Esophagus muscularis mucosa (tissue), 4 donors: ENCODE results near the gene CASKIN2. TPM values are rescaled to one million over a fixed set of nuclear protein-coding genes. Genes with fewer than 3 reads are reported as not detected.
"Not testable (repeated sequence)": the region's sequence is repeated elsewhere in the genome, so short reads cannot be mapped to it uniquely, and the experiment has no call there.

ENCODE experiments used
- DNase-seq: peaks from one replicate; pipeline ENCODE4 v3.0.0-alpha.2; 2017; ENCODE audit errors: extremely low spot score
- H3K27ac ChIP-seq, 4 donors: fragments of 200-600 bp; sonication (generic); replicated peaks in 1 of 4; 1 replicate in 3 of 4; 2 replicates in 1 of 4; pipeline ENCODE4 v1.5.1; 2016 to 2019; ENCODE audit warnings: mild to moderate bottlenecking in 1 of 4
- H3K27me3 ChIP-seq, 4 donors: fragments of 200-600 bp; sonication (generic); one replicate each; pipeline versions ENCODE4 v1.5.1 to v1.6.0; 2016 to 2019
- H3K36me3 ChIP-seq, 4 donors: fragments of 200-600 bp; sonication (generic); one replicate each; pipeline ENCODE4 v1.5.1; 2016 to 2019
- H3K4me1 ChIP-seq, 4 donors: fragments of 200-600 bp; sonication (generic); one replicate each; pipeline ENCODE4 v1.5.1; 2016 to 2019
- H3K4me3 ChIP-seq, 4 donors: fragments of 200-600 bp; sonication (generic); 1 replicate in 2 of 4; 2 replicates in 2 of 4; pipeline ENCODE4 v1.5.1; 2016 to 2019; ENCODE audit warnings: mild to moderate bottlenecking in 4 of 4, moderate library complexity in 1 of 4
- H3K9me3 ChIP-seq, 4 donors: fragments of 200-600 bp; sonication (generic); 1 replicate in 3 of 4; 2 replicates in 1 of 4; pipeline ENCODE4 v1.5.1; 2016 to 2019
- EP300 ChIP-seq: sonication (generic); formaldehyde crosslinking; IDR thresholded peaks from one replicate; pipeline ENCODE4 v1.6.1; 2017; ENCODE audit warnings: antibody characterized with exemption
- POLR2A ChIP-seq: fragments of 450-650 bp; IDR thresholded peaks from one replicate; pipeline ENCODE4 v1.6.1; 2017; ENCODE audit warnings: antibody characterized with exemption, moderate library complexity, mild to moderate bottlenecking, low read depth
- POLR2AphosphoS5 ChIP-seq, 2 donors: sonication (generic); formaldehyde crosslinking; IDR thresholded peaks; one replicate each; pipeline ENCODE4 v1.6.1; 2017; ENCODE audit warnings: antibody characterized with exemption in 2 of 2
- WGBS: methylation state at CpG from one replicate; pipeline ENCODE4 v1.1.5; 2018; 5-methylcytosine and 5-hydroxymethylcytosine counted together
- intact Hi-C: fragments of 100-400 bp; cut with DNase I; formaldehyde crosslinking; loops from one replicate; pipeline ENCODE4 v1.15.1; 2023
- total RNA-seq, 4 donors: library from RNA; depleted of rRNA; stranded (reverse); fragments of >200 nt; gene quantifications; one replicate each; pipeline versions ENCODE4 v1.1.0 to v1.2.1, GENCODE V29; 2016
- TF ChIP-seq, protein P1 (sequence below), 3 experiments: fragments of 200-600 bp in 2 of 3; fragments of 450-650 bp in 1 of 3; sonication (generic) in 2 of 3; IDR thresholded peaks; one replicate each; pipeline ENCODE4 v1.5.1; 2017 to 2019; ENCODE audit warnings: antibody characterized with exemption in 3 of 3, mild to moderate bottlenecking in 2 of 3, moderate library complexity in 1 of 3

The CASKIN2 gene
- total RNA-seq, 4 donors from 2014 or later = 16.2 to 43.5 (median 35.5) TPM

GRCh38 chr17:75521290-75521689 is 6.0 kb upstream of the CASKIN2 start:
- 88% methylated on average over 7 of the region's 8 CpGs for WGBS
- DNase-seq = no peak

GRCh38 chr17:75520413-75520812 is 5.1 kb upstream of the CASKIN2 start:
- DNase-seq, intact Hi-C loops, H3K27ac ChIP-seq, H3K27me3 ChIP-seq, H3K4me3 ChIP-seq, H3K9me3 ChIP-seq: not testable (repeated sequence)
- H3K36me3 ChIP-seq = peaks cover 0 to 45% (median 26%) of the 10 kb centered on the region in 4 donors
- WGBS = 95% methylated on average over 8 of the region's 8 CpGs
- H3K4me1 ChIP-seq = peaks cover 17 to 38% (median 29%) of the 10 kb centered on the region in 4 donors

More at GRCh38 chr17:75521290-75521689, 6.0 kb upstream of the CASKIN2 start:
- intact Hi-C loops = no loop called here
- Histone ChIP-seq H3K4me1 (peaks cover 24 to 39% (median 35%) of the 10 kb centered on the region in 4 donors), H3K4me3 (no peak overlapping the region), H3K36me3 (peaks cover 0 to 45% (median 26%) of the 10 kb centered on the region in 4 donors), H3K27ac (no peak overlapping the region), H3K9me3 (no peaks in the 10 kb centered on the region), H3K27me3 (no peaks in the 10 kb centered on the region)
- TF ChIP-seq EP300 (no peak), POLR2A (no peak), POLR2AphosphoS5 (IDR thresholded peaks at IDR 0.05) (no peak)
- TF ChIP-seq, protein P1, sequence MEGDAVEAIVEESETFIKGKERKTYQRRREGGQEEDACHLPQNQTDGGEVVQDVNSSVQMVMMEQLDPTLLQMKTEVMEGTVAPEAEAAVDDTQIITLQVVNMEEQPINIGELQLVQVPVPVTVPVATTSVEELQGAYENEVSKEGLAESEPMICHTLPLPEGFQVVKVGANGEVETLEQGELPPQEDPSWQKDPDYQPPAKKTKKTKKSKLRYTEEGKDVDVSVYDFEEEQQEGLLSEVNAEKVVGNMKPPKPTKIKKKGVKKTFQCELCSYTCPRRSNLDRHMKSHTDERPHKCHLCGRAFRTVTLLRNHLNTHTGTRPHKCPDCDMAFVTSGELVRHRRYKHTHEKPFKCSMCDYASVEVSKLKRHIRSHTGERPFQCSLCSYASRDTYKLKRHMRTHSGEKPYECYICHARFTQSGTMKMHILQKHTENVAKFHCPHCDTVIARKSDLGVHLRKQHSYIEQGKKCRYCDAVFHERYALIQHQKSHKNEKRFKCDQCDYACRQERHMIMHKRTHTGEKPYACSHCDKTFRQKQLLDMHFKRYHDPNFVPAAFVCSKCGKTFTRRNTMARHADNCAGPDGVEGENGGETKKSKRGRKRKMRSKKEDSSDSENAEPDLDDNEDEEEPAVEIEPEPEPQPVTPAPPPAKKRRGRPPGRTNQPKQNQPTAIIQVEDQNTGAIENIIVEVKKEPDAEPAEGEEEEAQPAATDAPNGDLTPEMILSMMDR (IDR thresholded peaks at IDR 0.05) = no peak

- intact Hi-C loops = loop anchor here (5.0 to 10.0 kb wide), 2 partner anchors 73 to 234 kb away; partner anchors contain the start of gene SLC25A19
These were observed 3.7 kb upstream of the CASKIN2 start for GRCh38 chr17:75518983-75519537.

DNA sequence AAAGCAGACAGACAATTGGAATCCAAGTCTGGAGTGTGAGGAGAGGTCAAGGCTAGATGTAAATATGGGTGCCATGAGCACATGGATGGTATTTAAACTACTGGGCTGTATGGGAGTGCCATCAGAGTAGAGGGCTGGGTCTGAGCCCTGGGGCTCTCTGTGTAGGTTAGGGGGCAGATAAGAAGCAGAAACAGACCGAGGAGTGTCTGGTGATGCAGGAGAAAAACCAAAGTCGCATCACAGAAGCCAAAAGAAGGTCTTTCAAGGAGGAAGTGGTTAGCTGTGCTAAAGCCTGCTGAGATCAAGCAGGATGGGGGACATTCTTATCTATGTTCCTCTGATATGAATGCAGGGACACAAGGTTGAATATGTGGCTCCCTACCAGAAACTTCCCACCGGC is 2.9 kb upstream of the CASKIN2 start:
- no peaks in the 10 kb centered on the region for H3K27me3 ChIP-seq
- H3K36me3 ChIP-seq = peaks cover 0 to 41% (median 29%) of the 10 kb centered on the region in 4 donors
- no peaks in the 10 kb centered on the region for H3K9me3 ChIP-seq
- no peak overlapping the region for H3K4me3 ChIP-seq
- H3K27ac ChIP-seq = no peak overlapping the region
- peaks cover 22 to 44% (median 35%) of the 10 kb centered on the region in 4 donors for H3K4me1 ChIP-seq
- 89% methylated on average over 3 of the region's 3 CpGs for WGBS
- TF ChIP-seq, protein P1 (IDR thresholded peaks at IDR 0.05) = no peak
- TF ChIP-seq POLR2A (no peak), POLR2AphosphoS5 (IDR thresholded peaks at IDR 0.05) (no peak), EP300 (no peak)
- DNase-seq = no peak
- intact Hi-C loops = loop anchor here (5.0 to 10.0 kb wide), 2 partner anchors 74 to 233 kb away; partner anchors contain the start of gene SLC25A19

More at GRCh38 chr17:75518983-75519537, 3.7 kb upstream of the CASKIN2 start:
- Histone ChIP-seq H3K27me3 (no peaks in the 10 kb centered on the region), H3K4me1 (peaks cover 15 to 36% (median 26%) of the 10 kb centered on the region in 4 donors), H3K27ac (no peak overlapping the region), H3K4me3 (no peak overlapping the region), H3K36me3 (peaks cover 0 to 45% (median 26%) of the 10 kb centered on the region in 4 donors), H3K9me3 (no peaks in the 10 kb centered on the region)
- WGBS = 80% methylated on average over 9 of the region's 9 CpGs
- no peak for TF ChIP-seq EP300
- no peak for TF ChIP-seq POLR2AphosphoS5 (IDR thresholded peaks at IDR 0.05)
- TF ChIP-seq POLR2A = no peak
- TF ChIP-seq, protein P1 (IDR thresholded peaks at IDR 0.05) = no peak
- no peak for DNase-seq

GRCh38 chr17:75517297-75517865 is 2.0 kb upstream of the CASKIN2 start:
- H3K4me1 ChIP-seq = peaks cover 30 to 52% (median 43%) of the 10 kb centered on the region in 4 donors
- no peaks in the 10 kb centered on the region for H3K27me3 ChIP-seq
- DNase-seq = no peak
- intact Hi-C loops = loop anchor here (5.0 to 10.0 kb wide), 2 partner anchors 75 to 233 kb away; partner anchors contain the start of gene SLC25A19
- peaks cover 0 to 41% (median 31%) of the 10 kb centered on the region in 4 donors for H3K36me3 ChIP-seq
- 43% methylated on average over 7 of the region's 10 CpGs for WGBS
- H3K27ac ChIP-seq = peak overlapping the region; percentile 93 to 96 (median 94)
- TF ChIP-seq POLR2A (no peak), EP300 (no peak), POLR2AphosphoS5 (IDR thresholded peaks at IDR 0.05) (no peak)
- TF ChIP-seq, protein P1 (IDR thresholded peaks at IDR 0.05) = no peak
- H3K4me3 ChIP-seq = peak overlapping the region; percentile 92 to 98 (median 96)
- H3K9me3 ChIP-seq = no peaks in the 10 kb centered on the region
